Measurements from ENCODE around the gene GHRL.

GHRL gene, protein sequence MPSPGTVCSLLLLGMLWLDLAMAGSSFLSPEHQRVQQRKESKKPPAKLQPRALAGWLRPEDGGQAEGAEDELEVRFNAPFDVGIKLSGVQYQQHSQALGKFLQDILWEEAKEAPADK

DNA sequence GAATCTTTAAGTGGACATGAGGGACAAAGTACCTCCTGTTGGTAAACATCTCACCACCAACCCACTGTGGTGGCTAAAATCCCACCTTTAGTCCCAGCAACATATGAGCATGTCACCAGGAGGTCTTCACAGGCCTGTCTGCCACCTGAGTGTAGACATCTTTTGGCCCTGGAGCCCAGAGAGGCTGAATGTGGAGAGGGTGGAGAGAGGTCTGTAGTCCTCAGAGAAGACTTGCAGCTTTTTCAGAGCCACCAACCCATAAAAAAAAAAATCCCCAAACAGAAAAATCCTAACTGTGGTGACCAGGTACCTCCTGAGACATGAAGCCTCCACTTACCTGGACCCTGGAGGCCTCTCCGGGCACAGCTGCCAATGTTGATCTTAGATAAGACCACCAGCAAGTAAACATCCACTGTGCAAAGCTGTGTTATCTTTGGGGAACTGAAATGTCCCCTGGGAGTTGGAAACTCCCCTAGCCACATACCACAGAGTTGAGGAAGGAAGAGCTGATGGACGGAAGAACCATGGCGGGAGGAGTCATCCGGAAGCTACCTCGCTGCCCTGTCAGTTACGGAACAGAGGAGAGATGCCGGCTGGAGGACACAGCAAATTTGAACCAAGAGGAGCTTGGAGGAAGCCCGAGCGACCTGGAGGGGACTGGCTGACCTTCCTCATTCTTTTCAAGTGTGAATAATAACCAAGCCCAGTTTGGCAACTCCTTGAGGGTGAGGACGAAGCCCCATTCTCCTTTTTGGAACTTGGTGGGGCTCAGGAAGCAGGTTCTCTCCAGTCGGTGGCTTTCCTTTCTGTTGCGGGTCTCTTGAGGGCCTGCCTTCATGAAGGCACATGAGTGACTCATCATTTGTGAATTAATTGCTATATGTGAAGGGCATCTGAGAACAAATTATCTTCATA, at the start of gene GHRL:
Gene GHRL (minus strand): TSS at position 443 of the 915 bp plus-strand sequence. CDS start 2,767 bp downstream, outside the sequence.
- in situ Hi-C loops (cut with MboI; ENCODE audit: low sequenced_read_pairs): no loop called here

DNA sequence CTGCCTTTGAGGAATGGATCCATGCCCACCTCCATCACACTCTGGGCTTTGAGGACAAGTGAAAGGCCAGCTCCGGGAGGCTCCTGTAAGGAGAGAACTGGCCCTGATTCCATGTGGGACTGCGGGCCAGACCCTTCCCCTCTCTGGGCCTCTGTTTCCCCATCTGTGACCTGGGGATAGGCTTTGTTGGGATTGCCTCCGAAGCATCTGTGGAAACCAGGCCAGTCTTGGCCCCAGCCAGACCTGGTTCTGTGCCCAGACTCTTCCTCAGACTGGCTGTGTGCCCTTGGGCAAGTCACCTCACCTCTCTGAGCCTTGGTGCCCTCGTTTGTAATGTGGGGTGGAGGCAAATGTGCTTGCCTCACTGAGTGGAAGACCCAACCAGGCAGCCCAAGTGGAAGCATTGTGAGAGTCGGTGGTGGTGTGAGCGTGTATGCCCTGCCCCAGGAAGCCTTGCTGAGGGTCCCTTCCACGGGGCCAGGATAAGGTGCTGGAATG, 49.2 kb upstream of the GHRL start:
- in situ Hi-C loops (cut with MboI; ENCODE audit: low sequenced_read_pairs): loop anchor here (25.0 kb wide), 2 partner anchors 395 to 830 kb away; no protein-coding TSS in a partner anchor

DNA sequence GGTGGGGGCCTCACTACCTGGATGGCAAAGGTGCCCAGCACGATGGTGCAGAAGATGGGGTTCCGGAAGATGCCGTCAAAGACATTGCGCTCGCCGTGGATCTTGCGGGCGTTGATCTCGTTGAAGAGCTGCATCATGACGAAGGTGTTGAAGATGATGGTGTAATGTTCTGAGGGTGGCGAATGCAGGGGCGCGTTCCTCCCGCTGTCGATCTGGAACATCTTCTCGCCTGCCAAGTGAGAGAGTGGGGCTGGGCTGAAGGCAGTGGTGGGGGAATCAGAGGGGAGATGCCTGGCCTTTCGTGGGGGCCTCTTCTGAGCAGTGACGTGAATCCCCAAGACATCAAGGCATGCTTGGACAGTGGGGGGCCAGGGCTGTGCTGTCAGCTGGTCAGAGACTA, 47.7 kb upstream of the GHRL start:
- in situ Hi-C loops (cut with MboI; ENCODE audit: low sequenced_read_pairs): loop anchor here (25.0 kb wide), 2 partner anchors 397 to 828 kb away; no protein-coding TSS in a partner anchor

DNA sequence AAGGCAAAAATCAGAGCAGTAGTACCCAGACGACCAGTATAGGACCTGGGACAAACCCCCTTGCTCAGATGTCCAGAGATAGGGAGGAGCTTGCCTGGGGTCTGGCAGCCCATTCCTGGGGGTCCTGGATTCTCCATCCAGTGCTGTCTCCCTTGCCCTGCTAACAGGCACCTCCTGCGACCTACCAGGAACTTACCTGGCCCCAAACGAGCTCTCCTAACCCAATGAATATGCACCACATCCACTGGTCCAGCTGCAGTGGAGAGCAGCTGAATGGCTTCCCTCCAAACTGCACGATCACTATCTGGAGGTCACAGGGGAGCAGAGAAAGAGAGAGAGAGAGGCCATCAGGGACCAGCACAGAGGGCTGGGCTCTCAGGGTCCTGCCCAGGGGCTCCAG, 47.3 kb upstream of the GHRL start:
- in situ Hi-C loops (cut with MboI; ENCODE audit: low sequenced_read_pairs): loop anchor here (25.0 kb wide), 2 partner anchors 397 to 828 kb away; no protein-coding TSS in a partner anchor

DNA sequence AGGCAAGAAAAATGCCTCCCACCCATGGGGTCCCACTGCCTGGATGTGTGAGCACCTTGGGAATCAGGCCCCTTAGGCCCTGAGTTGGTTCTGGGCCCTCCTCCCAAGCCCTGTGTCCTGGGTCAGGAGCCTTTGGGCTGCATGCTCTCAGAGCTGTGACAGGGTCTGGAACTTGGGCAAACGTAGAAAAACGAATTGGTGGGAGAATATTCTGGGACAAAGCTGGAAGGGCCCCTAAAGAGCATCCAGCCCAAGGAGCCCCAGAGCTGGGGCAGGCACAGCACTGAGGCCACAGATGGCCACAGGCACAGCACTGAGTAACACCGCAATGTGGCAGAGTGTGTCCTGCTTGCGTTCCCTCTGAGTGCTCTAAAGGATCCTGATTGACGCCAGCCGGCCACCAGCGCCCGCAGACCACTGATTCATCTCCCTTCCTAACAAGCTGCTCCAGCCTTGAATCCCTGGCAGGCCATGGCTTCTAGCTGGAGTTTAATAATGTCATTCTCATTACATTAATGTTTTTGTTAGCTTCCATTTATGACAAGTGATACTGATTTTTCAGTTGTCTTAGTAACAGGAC, 46.7 kb upstream of the GHRL start:
- in situ Hi-C loops (cut with MboI; ENCODE audit: low sequenced_read_pairs): loop anchor here (25.0 kb wide), 2 partner anchors 398 to 827 kb away; no protein-coding TSS in a partner anchor

DNA sequence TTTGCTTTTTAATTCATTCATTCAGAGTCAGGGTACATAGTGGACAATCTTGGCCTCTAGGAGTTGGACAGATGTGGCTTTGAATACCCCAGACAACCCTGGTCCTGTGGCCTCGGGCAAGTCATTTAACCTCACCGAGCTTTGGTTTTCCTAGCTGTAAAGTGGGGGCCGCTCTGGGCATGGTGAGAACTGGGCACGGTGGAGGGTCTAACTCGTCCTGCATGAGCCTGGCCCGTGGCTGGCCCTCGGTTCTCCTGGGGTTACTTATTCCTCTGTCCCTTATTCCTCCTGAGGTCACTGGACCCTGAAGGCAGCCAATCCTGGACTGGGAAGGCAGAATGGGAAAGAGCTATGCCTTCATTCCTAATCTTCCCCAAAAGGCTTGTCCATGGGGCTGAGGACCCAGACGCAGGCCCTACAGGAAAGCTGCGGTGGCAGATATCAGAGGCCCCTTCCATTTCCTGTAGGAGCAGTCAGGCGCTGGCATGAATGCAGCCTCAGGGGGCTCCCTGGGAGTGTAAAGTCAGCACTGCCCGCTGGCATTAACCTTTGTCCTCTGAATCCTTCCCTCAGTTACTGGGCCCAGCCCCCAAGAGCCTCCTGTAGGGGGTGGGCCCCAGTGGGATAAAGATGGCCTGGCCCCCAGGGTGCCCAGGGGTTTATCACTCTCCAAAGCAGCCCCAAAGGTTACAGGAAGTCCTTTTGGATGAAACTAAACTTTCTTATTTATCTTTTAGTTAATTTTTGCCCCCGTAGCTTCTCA, 46.0 kb upstream of the GHRL start:
- in situ Hi-C loops (cut with MboI; ENCODE audit: low sequenced_read_pairs): loop anchor here (25.0 kb wide), 2 partner anchors 399 to 826 kb away; no protein-coding TSS in a partner anchor

DNA sequence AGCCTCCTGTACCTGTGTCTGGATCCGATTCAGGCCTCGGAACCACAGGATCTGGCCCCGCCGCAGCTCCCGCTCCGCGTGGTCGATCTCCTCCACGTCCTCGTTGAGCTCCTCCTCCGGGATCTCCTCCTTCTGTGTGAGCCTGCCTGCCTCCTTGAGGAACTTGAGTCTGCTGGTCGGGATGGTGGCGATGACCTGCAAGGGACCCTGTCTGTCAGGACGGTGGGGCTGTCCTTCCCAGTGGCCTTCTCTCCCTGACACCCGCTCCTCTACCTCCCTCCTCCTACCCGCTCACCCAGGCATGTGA, 45.4 kb upstream of the GHRL start:
- in situ Hi-C loops (cut with MboI; ENCODE audit: low sequenced_read_pairs): loop anchor here (25.0 kb wide), 2 partner anchors 399 to 826 kb away; no protein-coding TSS in a partner anchor

DNA sequence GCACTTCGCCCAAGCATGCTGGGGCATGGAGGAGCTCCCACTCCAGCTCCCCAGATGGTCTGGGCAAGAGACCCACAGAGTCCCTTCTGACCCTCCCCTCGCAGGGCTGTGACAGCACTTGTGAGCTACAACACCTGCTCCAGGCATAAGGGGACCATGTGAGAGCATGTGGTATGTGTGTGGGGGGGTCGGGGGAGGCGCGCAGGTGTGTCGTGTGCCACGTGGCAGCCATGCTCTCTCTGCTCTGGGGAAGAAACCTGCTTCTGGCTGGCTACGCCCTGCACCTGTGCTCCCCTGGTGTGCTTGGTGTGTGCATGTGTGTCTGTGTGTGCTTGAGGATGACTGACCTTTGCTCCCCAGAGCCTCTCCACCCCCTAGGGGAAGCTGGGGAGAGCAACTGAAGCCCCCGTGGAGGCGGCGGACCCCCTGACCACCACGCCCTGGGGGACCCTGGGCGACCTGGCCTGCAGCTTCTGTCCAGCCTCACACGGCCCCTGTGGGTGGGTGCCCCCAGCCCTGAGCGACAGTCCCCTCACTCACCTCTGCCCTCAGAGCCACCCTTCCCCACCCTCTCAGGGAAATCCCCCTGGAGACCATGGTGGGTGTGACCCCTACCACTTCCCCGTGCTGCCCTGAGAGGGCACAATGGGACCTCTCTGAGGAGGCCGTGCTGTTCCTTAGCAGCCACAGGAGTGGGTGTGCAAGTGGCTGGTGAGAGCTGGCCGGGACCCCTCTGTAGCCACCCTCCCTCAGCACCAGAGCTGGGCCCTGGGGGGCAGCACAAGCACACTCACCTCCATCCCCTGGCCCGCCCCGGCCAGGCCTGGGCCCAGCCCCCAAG, 44.8 kb upstream of the GHRL start:
- in situ Hi-C loops (cut with MboI; ENCODE audit: low sequenced_read_pairs): loop anchor here (25.0 kb wide), 2 partner anchors 400 to 825 kb away; no protein-coding TSS in a partner anchor

DNA sequence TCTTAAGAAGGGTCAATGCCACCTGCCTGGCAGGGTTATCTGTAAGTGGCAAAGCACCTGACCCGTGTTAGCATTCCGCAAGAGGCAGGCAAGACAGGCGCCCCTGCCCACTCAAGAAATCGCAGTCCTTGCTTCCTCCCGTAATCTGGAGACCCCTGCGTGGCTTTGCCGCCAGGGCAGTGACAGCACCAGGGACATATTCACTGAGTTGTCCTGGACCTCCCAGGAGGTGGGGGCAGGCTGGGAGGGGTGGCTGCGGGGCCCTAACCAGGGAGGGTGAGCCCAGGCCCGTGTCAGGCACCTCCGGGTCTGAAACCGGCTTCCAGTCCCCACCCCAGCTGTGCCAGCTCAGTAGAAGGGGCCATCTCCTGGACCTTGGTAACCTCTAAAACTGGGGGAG, 44.0 kb upstream of the GHRL start:
- in situ Hi-C loops (cut with MboI; ENCODE audit: low sequenced_read_pairs): loop anchor here (25.0 kb wide), 2 partner anchors 401 to 824 kb away; no protein-coding TSS in a partner anchor

DNA sequence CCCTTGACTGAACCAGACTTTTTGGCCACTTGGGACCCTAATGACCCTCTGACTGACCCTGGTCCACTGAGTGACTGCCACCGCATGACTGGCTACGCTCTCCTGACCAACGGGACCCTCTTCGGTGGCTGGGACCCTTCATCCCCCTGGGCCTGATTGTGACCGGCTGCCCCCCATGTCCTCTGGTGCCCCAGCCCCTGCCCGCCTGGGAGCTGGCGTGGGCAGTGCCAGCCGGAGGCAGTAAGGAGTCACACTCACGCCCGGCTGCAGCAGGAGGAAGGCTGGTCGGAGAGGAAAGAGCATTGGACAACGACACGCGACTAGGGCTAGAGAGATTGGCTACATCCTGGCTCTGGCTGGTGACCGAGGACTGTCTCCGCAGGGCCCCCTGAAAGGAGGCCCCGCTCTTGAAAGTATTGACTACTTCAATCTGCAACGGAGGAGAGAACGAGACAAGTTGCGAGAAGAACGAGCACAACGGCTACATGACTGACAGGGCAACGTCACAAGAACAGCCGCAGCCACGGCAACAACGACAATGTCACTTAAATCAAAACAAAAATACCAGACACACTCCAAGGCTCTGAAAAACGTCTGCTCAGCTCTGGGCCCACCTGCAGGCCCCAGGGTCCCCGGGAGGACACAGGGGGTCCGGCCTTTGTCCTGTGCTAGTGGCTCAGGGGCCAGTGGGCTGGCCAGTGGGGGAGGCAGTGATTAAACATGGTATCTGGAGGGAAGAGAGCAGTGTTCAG, 43.3 kb upstream of the GHRL start:
- in situ Hi-C loops (cut with MboI; ENCODE audit: low sequenced_read_pairs): loop anchor here (25.0 kb wide), 2 partner anchors 401 to 824 kb away; no protein-coding TSS in a partner anchor

DNA sequence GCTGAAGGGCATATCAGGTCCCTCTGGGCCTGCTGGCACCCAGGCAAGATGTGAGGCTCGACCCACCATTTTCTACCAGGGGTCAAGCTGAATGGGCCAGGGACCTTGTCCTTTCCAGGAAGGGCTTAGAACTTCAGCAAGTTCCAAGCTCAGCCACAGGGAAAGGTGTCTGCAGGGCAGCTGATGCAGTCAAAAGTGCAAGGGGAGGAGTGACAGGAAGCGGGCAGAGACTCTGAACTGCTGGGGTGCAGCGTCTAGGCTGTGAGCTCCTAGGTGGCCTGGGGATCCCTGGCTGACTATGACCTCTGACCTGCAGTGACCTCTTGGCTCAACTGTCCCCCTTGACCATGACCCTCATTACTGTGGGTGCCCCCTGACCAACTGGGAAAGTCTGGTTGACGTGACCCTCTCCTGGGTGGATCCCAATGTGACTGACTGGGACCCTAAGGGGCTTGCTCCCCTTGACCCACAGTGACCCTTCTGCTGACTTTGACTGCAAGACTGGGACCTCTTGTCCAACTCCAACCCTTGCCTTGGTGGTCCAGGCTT, 42.5 kb upstream of the GHRL start:
- in situ Hi-C loops (cut with MboI; ENCODE audit: low sequenced_read_pairs): loop anchor here (25.0 kb wide), 2 partner anchors 402 to 823 kb away; no protein-coding TSS in a partner anchor

DNA sequence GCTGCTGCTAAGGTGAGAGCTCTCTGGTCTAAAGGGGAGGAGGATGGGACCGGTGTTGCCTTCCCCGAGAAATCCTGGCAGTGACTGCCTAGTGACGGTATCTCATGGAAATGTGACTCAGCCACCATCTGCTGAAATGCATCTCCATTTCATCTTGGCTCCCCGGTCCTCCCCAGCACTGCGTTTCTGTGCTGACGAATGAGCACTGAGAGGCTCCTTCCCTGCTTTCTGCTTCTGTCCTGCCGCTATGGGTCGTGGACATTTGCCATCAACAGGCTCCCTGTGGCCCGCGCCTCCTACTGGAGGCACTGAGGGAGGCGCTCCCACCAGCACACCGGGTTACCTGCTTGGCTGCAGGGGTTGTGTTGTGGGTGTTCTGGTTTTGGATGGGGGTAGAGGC, 41.7 kb upstream of the GHRL start:
- in situ Hi-C loops (cut with MboI; ENCODE audit: low sequenced_read_pairs): loop anchor here (25.0 kb wide), 2 partner anchors 403 to 822 kb away; no protein-coding TSS in a partner anchor

DNA sequence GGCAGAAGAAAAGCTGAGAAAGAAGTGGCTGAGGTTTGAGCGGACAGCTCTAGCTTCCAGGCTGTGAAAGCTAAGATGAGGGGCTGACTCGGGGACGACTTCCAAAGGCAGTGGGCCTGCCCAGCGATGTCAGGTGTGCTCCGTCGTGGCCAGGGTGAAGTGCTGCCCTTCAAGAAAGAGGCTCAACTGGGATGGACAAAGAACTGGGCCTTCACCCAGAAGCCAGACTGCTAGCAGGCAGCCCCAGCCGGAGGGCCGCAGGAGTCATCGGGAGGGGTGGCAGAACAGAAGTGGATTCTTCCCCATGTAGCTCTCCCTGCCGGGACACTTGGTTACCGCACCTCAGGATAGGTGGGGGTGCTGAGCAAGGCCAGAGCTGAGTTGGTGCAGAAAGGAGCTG, 41.3 kb upstream of the GHRL start:
- in situ Hi-C loops (cut with MboI; ENCODE audit: low sequenced_read_pairs): loop anchor here (25.0 kb wide), 2 partner anchors 403 to 822 kb away; no protein-coding TSS in a partner anchor

DNA sequence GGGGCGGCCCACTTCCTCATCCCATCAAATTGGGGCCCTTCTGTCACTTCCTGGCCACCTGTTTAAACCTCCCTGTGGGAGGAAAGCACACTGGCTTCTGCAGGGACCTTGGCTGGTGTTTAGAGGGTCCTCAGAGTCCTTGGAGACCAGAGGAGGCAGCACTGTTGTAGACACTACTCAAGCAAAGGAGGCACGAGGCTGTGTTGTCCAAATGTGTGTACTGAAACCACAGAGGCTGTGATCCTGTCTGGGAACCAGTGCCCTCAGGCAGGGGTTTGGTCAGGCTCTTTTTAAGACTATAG, 40.6 kb upstream of the GHRL start:
- in situ Hi-C loops (cut with MboI; ENCODE audit: low sequenced_read_pairs): loop anchor here (25.0 kb wide), 2 partner anchors 404 to 821 kb away; no protein-coding TSS in a partner anchor

DNA sequence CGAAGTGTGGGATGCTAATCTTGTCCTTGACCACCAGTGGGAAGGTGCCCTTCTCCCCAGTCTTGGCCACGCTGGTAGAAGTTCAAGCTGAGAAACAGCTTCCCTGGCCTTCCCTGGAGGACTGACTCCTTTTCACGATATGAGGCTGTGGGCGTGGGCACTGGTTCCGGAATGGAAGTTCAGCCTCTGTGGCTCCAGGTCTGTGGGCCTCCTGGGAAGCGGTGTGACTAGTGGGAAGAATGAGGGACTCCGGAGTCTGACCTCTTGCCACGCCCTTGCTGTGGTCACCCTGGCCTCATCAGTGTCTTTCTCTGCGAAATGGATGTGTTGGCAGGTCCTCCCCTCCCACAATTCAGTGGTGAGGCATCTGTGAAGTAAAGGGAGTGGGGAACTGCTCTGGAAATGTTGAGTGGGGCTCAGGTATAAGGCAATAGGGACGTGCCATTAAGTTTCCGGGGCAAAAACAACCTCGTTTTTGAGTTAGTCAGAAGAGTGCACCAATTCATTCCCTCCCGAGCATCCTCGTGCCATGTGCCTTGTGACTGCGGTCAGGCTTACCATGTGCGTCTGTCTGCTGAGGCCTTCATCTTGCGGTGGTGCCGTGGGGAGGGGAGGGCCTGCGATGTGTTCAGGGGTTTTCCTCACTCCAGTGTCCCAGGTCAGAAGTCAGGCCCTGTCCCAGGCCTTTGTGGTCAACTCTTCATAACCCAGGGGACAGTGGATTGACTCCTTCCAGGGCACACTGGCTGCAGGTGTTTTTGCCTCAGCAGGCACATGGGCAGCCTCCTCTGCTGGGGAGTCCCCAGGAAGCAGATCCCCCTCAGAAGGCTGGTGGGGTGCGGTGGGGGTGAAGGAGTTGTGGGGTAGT, 40.0 kb upstream of the GHRL start:
- in situ Hi-C loops (cut with MboI; ENCODE audit: low sequenced_read_pairs): loop anchor here (25.0 kb wide), 2 partner anchors 405 to 820 kb away; no protein-coding TSS in a partner anchor

DNA sequence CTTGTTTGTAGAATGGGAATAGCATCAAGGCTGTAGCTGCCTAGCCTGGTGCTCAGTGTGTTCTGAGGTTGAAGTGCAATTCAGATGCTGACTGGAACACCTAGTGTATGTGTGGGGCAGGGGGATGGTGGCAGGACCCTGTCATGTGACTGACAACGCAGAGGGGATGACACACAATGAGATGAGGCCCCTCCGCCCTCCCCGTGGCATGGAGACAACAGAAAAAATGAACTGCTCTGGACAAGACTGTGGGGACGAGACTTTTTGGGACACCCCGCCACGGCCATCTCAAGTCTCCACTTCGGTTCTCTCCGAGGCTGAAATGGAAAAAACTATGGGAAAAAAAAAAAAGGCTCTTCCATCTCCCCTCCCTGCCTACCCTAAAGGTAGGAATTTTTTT, 38.6 kb upstream of the GHRL start:
- in situ Hi-C loops (cut with MboI; ENCODE audit: low sequenced_read_pairs): loop anchor here (25.0 kb wide), 2 partner anchors 406 to 819 kb away; no protein-coding TSS in a partner anchor

DNA sequence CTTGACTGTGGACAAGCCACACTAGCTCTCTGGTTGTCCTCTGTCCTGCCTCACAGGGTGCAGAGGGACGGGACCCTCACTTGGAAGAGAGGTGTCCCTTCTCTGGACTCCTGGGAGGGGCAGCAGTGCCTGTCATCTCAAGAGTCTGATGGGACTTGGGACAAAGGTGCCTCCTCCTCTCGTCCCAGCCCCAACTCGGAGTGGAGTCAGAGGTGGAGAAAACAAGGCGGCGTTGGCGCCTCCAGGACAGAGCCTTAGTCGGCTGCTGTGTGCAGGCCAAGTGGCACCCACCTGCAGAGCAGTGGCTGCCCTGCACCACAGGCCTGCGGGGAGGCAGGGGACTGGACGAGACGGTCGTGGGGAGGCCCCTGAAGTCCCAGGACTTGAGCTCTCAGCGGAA, 37.6 kb upstream of the GHRL start:
- in situ Hi-C loops (cut with MboI; ENCODE audit: low sequenced_read_pairs): loop anchor here (25.0 kb wide), 2 partner anchors 407 to 818 kb away; no protein-coding TSS in a partner anchor

All from HL-60/S4 (cell line).